KG1 (cell line): ENCODE measurements around the gene MAST4.
"Not testable (repeated sequence)": the region's sequence is repeated elsewhere in the genome, so short reads cannot be mapped to it uniquely, and the experiment has no call there.

Source experiments
- DNase-seq: peaks from one replicate; lab custom pipeline; 2025; lab: John Stamatoyannopoulos, UW

MAST4 gene

GRCh38 chr5:66744040-66744439, 147.8 kb downstream of the MAST4 start:
- DNase-seq: no peak

DNA sequence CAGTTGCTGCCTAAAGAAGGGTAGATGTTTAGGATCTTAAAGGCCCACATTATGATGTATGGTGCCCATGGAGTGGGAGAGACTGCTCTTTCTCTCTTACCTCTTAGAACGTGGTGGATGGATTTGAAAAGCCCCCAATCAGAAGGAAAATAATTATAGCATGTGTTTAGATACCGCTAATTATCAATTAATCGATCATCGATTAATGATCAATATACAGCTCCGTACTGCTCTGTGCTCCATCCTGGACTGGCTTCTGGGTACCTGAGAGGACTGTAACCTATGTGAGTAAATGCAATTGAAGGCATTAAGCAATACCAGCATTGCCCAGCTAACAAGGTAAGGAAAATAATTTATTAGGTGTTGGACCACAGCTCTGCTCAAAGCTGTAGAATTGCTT, 149.1 kb downstream of the MAST4 start:
- no peak for DNase-seq

DNA sequence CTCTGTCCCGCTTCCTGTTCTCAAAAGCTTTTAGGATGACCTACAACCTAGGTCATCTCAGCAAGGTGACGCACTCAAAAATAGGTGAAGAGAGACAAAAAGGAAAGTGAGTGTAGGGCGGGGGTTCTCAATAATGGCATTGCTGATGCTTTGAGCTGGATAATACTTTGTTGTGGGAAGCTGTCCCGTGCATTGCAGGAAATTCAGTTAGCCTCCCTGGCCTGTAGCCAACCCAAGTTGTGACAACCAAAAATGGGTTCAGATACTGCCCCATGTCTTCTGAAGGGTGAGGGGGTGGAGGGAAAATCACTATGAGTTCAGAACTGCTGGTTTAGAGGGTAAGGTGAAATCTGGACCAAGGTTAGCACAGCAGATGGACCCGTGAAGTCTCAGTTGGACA, 151.4 kb downstream of the MAST4 start:
- DNase-seq: no peak

DNA sequence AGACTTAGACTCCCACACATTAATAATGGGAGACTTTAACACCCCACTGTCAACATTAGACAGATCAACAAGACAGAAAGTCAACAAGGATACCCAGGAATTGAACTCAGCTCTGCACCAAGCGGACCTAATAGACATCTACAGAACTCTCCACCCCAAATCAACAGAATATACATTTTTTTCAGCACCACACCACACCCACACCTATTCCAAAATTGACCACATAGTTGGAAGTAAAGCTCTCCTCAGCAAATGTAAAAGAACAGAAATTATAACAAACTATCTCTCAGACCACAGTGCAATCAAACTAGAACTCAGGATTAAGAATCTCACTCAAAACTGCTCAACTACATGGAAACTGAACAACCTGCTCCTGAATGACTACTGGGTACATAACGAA, 156.5 kb downstream of the MAST4 start:
- not testable (repeated sequence) for DNase-seq

- no peak for DNase-seq
Observed at GRCh38 chr5:66757219-66757833, 161.1 kb downstream of the MAST4 start.

- no peak for DNase-seq
Observed at GRCh38 chr5:66757834-66758371, 161.7 kb downstream of the MAST4 start.

GRCh38 chr5:66769030-66769733, 173.0 kb downstream of the MAST4 start:
- DNase-seq: no peak

DNA sequence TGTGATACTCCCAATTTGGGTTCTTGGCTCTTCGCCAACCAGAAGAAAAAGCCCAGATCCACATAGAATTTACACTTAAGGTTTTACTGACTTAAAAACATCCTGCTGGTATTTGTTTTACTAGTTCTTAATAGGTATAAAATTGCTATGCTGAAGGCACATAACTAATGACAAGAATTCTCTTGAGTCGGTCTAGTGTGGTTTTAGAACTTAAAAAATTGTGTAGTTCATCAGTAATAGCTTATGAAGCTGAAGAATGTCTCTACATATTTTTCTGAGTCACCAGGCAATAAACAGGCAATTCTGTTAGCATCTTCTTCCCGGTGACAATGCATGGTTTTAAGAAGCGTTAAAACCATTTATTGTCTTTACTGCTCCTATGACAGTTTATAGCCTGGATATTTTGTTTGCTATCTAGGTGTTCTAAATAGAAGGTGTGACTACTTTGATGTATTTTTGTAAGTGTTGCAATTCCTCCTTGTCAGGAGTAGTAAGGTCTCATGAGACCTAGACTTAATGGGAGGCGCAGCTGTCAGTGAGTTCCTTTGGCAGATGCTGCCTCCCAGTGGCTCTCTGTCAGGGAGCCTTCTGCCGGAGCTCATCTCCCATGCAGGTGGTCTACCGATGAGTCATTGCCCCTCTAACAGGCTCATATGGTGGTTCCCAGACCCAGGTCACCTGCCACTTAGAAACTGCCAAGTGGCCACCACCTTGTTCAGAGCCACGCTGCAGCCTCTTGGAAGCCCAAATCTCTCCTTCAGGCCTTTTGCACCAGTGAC, 173.8 kb downstream of the MAST4 start:
- DNase-seq: no peak

DNA sequence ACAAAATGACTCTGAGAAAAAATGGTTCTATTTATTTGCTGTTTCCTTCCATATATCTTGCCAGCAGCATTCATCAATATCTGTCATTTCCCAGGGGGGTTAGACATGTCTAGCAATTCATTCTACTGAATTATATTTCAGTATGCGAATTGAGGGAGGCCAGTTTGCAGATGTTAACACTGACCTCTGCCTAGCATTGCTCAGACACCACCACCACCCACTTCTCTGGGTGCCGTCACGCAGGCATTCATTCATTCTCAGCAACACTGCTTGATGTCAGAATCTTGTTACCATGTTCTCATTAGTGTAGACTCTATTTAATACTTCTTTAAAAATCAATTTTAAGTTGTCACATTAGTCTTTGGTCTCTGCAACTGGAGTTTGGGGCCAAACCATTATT, 181.7 kb downstream of the MAST4 start:
- DNase-seq: no peak

GRCh38 chr5:66779528-66779927, 183.3 kb downstream of the MAST4 start:
- DNase-seq: no peak

- DNase-seq: no peak
Observed at GRCh38 chr5:66788556-66788955, 192.4 kb downstream of the MAST4 start.

GRCh38 chr5:66789434-66789833, 193.2 kb downstream of the MAST4 start:
- DNase-seq: no peak

DNA sequence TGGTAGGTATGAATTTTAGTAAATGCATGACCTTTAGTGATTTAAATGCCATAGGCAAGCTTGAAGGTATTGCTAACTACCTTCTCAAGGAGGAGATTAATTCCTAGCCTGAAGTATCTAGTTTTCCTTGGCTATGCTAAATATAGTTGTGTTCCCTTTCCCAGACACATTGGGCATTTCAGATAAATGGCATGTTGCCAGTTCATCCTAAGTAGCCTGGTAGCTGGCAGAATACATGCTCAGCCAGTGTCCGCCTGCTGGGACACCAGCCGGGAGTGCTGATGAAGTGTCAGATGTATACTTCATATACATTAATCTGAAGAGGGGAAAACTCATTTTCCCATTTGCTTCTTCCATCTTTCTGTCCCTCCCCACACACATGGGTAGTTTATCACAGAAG, 196.9 kb downstream of the MAST4 start:
- DNase-seq: no peak

- DNase-seq: no peak
Observed at GRCh38 chr5:66795682-66796081, 199.5 kb downstream of the MAST4 start.

- no peak for DNase-seq
Observed at GRCh38 chr5:66796305-66797292, 200.4 kb downstream of the MAST4 start.

- no peak for DNase-seq
Observed at GRCh38 chr5:66802941-66803340, 206.7 kb downstream of the MAST4 start.

GRCh38 chr5:66805514-66806430, 209.6 kb downstream of the MAST4 start:
- no peak for DNase-seq

GRCh38 chr5:66807743-66808142, 211.6 kb downstream of the MAST4 start:
- no peak for DNase-seq

- DNase-seq: no peak
Observed at GRCh38 chr5:66808663-66809062, 212.5 kb downstream of the MAST4 start.

GRCh38 chr5:66810151-66810550, 214.0 kb downstream of the MAST4 start:
- no peak for DNase-seq

DNA sequence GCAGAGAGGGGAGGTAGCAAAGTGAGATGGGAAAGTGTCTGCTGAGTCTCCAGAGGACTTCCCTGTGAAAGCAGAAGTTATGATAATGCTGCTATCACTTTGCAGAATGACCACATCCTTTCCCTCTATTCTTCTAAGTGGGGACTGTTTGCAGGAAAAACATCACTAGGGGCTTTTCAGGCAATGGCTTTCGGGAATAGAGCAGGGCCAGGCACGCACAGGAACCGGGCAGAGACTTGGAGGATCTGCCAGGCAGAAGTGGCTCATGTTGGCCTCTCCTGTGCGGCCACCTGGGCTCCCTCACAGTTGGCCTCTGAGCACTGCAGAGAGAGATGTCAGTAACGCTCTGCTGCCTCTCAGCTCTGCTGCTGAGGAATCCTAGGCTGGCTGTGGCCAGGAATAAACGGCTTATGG, 214.7 kb downstream of the MAST4 start:
- no peak for DNase-seq
